BLaER1 treated with 17β-estradiol and CSF1 and Interleukin-3, amounts not matched to agents 10 nM and 100 nM (cell line): ENCODE data around the gene STIM2.
"Not testable (repeated sequence)": the region's sequence is repeated elsewhere in the genome, so short reads cannot be mapped to it uniquely, and the experiment has no call there.

Source experiments
- H3K27ac ChIP-seq, 11 experiments: shearing (Covaris generic); formaldehyde crosslinking; 2 replicates each; pipeline ENCODE4 v1.8.1; 2022
- H3K27me3 ChIP-seq, 11 experiments: shearing (Covaris generic); formaldehyde crosslinking; 2 replicates each; pipeline ENCODE4 v1.8.1; 2022
- H3K36me3 ChIP-seq, 11 experiments: shearing (Covaris generic); formaldehyde crosslinking; 2 replicates each; pipeline ENCODE4 v1.8.1; 2022
- H3K4me1 ChIP-seq, 10 experiments: shearing (Covaris generic); formaldehyde crosslinking; 2 replicates each; pipeline ENCODE4 v1.8.1; 2022
- H3K4me2 ChIP-seq, 11 experiments: shearing (Covaris generic); formaldehyde crosslinking; 2 replicates each; pipeline ENCODE4 v1.8.1; 2022
- H3K4me3 ChIP-seq, 10 experiments: shearing (Covaris generic); formaldehyde crosslinking; 2 replicates each; pipeline ENCODE4 v1.8.1; 2022
- H3K9ac ChIP-seq, 11 experiments: shearing (Covaris generic); formaldehyde crosslinking; 2 replicates each; pipeline ENCODE4 v1.8.1; 2022
- H3K9me3 ChIP-seq, 11 experiments: shearing (Covaris generic); formaldehyde crosslinking; replicated peaks in 1 of 11; 2 replicates each; pipeline ENCODE4 v1.8.1; 2022
- H4K20me1 ChIP-seq, 11 experiments: shearing (Covaris generic); formaldehyde crosslinking; 2 replicates each; pipeline ENCODE4 v1.8.1; 2022
- Cebpa-rat ChIP-seq, 11 experiments: shearing (Covaris generic); IDR thresholded peaks; 2 replicates each; pipeline ENCODE4 v1.8.1; 2022

STIM2 gene

DNA sequence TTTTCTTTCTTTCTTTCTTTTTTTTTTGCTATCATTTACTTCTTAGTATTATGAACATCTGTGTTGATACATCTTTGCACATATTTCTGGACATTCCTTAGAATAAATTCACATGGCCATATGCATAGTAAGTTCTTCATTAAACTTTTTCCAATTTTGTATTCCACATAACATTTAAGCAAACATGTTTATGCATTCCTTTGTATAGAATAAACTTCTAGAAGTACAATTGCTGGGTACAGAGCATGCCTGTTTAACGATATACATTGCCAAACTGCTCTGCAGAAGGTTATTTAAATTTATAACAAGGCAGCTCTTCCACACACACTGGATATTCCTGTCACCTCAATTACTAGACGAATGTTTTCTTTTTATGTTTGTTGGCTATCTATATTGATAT is 36.0 kb upstream of the STIM2 start:
- TF ChIP-seq Cebpa-rat (IDR thresholded peaks at IDR 0.05), result no peak
- peaks cover 45 to 84% (median 80%) of the 10 kb centered on the region in 10 experiments for H3K4me1 ChIP-seq
- peaks cover 24 to 52% (median 43%) of the 10 kb centered on the region in 11 experiments for H3K9me3 ChIP-seq
- peaks cover 0 to 17% (median 8%) of the 10 kb centered on the region in 11 experiments; a peak in 11 of 22 replicates for H3K36me3 ChIP-seq
- H3K27me3 ChIP-seq, result peaks cover 0 to 56% (median 0%) of the 10 kb centered on the region in 11 experiments; a peak in 4 of 22 replicates
- H4K20me1 ChIP-seq, result no peaks in the 10 kb centered on the region
- H3K27ac ChIP-seq, result peak overlapping the region in 7 of 11 experiments; percentile 94 to 98 (median 97); a peak in 13 of 22 replicates
- H3K9ac ChIP-seq, result peak overlapping the region in 2 of 11 experiments; percentile 79 to 84; a peak in 2 of 22 replicates
- no peak overlapping the region for H3K4me3 ChIP-seq
- H3K4me2 ChIP-seq, result peak overlapping the region in 8 of 11 experiments; percentile 70 to 79 (median 74); a peak in 13 of 22 replicates

DNA sequence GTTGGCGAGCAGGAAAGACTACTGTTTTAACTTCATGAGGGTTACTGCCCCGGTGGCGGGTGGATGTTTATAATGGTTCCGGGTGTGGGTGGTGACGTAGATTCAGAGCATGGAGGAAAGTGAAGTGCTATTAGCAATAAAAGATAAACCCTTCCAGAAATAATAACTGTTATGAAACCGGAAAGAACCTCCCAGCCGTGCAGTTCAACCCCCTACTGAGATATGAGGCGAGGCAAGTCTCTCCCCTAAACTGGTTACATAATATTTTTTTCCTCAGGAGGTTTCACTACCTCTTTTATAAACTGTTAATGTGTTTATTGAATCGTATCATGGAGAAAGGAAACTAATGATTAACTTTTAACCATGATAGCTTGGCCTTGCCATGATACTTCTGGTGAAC is 33.9 kb upstream of the STIM2 start:
- Histone ChIP-seq H3K4me1 (peaks cover 38 to 96% (median 89%) of the 10 kb centered on the region in 10 experiments), H3K4me3 (peak overlapping the region in 1 of 10 experiments; percentile 10; a peak in 4 of 20 replicates), H3K36me3 (peaks cover 0 to 14% (median 8%) of the 10 kb centered on the region in 11 experiments; a peak in 11 of 22 replicates), H4K20me1 (no peaks in the 10 kb centered on the region), H3K27ac (peak overlapping the region in 10 of 11 experiments; percentile 61 to 98 (median 96); a peak in 20 of 22 replicates), H3K27me3 (peaks cover 0 to 48% (median 0%) of the 10 kb centered on the region in 11 experiments; a peak in 4 of 22 replicates), H3K4me2 (peak overlapping the region; percentile 62 to 79 (median 74)), H3K9me3 (peaks cover 14 to 39% (median 33%) of the 10 kb centered on the region in 11 experiments), H3K9ac (peak overlapping the region in 9 of 11 experiments; percentile 63 to 85 (median 79); a peak in 18 of 22 replicates)
- TF ChIP-seq Cebpa-rat (IDR thresholded peaks at IDR 0.05), result peak in 9 of 11 experiments; percentile 74 to 96 (median 90); a peak in 18 of 22 replicates

DNA sequence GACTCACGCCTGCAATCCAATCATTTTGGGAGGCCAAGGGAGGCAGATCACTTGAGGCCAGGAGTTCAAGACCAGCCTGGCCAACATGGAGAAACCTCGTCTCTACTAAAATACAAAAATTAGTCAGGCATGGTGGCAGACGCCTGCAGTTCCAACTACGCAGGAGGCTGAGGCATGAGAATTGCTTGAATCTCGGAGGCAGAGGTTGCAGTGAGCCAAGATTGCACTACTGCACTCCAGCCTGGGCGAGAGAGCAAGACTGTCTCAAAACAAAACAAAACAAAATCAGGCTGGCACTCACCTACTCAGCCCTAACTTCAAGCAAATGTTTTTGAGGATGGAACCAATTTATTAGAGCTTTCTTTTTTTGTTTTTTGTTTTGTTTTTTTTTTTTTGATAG is 33.3 kb upstream of the STIM2 start:
- Histone ChIP-seq H3K4me2 (peak overlapping the region; percentile 62 to 76 (median 71)), H3K27me3 (peaks cover 0 to 47% (median 0%) of the 10 kb centered on the region in 11 experiments; a peak in 4 of 22 replicates), H3K27ac (peak overlapping the region in 10 of 11 experiments; percentile 61 to 98 (median 96); a peak in 20 of 22 replicates), H3K36me3 (peaks cover 0 to 14% (median 8%) of the 10 kb centered on the region in 11 experiments; a peak in 11 of 22 replicates), H3K9ac (peak overlapping the region in 9 of 11 experiments; percentile 59 to 85 (median 79); a peak in 18 of 22 replicates), H3K4me1 (peaks cover 36 to 96% (median 89%) of the 10 kb centered on the region in 10 experiments), H3K9me3 (peaks cover 14 to 45% (median 35%) of the 10 kb centered on the region in 11 experiments)
- H4K20me1 ChIP-seq, H3K4me3 ChIP-seq: not testable (repeated sequence)

DNA sequence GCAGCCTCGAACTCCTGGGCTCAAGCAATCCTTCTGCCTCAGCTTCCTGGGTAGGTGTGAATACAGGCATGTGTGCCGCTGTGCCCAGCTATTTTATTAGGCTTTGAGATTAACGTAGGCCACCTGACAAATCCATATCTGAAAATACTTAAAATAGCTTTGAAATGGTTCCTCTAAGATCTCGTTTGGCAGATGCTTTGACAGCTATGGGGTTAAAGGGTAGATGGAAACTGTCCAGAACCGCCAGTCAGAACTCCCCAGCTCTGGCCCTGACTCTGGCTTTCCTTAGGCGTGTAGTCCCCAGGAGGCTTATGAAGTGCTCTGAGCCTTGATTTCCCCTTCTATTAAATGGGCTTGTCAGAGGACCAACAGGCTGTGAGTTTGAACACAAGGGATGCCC is 32.8 kb upstream of the STIM2 start:
- peaks cover 32 to 96% (median 88%) of the 10 kb centered on the region in 10 experiments for H3K4me1 ChIP-seq
- peaks cover 13 to 48% (median 33%) of the 10 kb centered on the region in 11 experiments for H3K9me3 ChIP-seq
- H3K4me2 ChIP-seq, result peak overlapping the region in 10 of 11 experiments; percentile 62 to 76 (median 70); a peak in 20 of 22 replicates
- peaks cover 0 to 47% (median 0%) of the 10 kb centered on the region in 11 experiments; a peak in 4 of 22 replicates for H3K27me3 ChIP-seq
- H3K36me3 ChIP-seq, result peaks cover 0 to 14% (median 8%) of the 10 kb centered on the region in 11 experiments; a peak in 11 of 22 replicates
- H4K20me1 ChIP-seq, result no peaks in the 10 kb centered on the region
- peak overlapping the region in 9 of 11 experiments; percentile 80 to 98 (median 96); a peak in 18 of 22 replicates for H3K27ac ChIP-seq
- no peak for TF ChIP-seq Cebpa-rat (IDR thresholded peaks at IDR 0.05)
- no peak overlapping the region for H3K4me3 ChIP-seq
- H3K9ac ChIP-seq, result peak overlapping the region in 9 of 11 experiments; percentile 59 to 85 (median 79); a peak in 18 of 22 replicates

DNA sequence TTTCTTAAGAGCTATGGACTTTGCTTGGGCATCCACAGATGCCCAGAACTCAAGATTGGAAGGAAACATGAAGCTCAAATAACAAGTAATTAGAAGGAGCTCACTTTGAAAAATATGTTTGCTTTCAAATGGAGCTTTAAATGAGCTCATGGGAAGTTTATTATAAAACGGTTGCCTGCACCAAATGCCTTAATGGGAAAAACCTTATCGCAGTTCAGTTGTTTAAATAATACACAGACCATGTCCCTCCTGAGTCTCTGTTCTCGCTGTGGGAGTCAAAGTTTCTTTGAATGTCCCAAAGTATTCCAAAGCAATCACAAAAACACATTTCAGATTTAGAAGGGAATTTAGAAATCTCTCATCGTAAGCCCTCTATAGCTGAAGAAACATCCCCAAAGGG is 31.6 kb upstream of the STIM2 start:
- peaks cover 0 to 2% (median 0%) of the 10 kb centered on the region in 11 experiments; a peak in 5 of 22 replicates for H3K36me3 ChIP-seq
- H3K4me1 ChIP-seq, result peaks cover 28 to 90% (median 77%) of the 10 kb centered on the region in 10 experiments
- peak overlapping the region in 8 of 11 experiments; percentile 89 to 98 (median 96); a peak in 17 of 22 replicates for H3K27ac ChIP-seq
- peaks cover 11 to 46% (median 33%) of the 10 kb centered on the region in 11 experiments for H3K9me3 ChIP-seq
- peak overlapping the region in 3 of 11 experiments; percentile 0 to 85 (median 4); a peak in 3 of 22 replicates for H3K9ac ChIP-seq
- H3K4me2 ChIP-seq, result peak overlapping the region in 9 of 11 experiments; percentile 11 to 76 (median 70); a peak in 13 of 22 replicates
- no peak for TF ChIP-seq Cebpa-rat (IDR thresholded peaks at IDR 0.05)
- no peaks in the 10 kb centered on the region for H4K20me1 ChIP-seq
- no peak overlapping the region; a peak in 1 of 20 replicates for H3K4me3 ChIP-seq
- H3K27me3 ChIP-seq, result peaks cover 0 to 38% (median 0%) of the 10 kb centered on the region in 11 experiments; a peak in 4 of 22 replicates

DNA sequence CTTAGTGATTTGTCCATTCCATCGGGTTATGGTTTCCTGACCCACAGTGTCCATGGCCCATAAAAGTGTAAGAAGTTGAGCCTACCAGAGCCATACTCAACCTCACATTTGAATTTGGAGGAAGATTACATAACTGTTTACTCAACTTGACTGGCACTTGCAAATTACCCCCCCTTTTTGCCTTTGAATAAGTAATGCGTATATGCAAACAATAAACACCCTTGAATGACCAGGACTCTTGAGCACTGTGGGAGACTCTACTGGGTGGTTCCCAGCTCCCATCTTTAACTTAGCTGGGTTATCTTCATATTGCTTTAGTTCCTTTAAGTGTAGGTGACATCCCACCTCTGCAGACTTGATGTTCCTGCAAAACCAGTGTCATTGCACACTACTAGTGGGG is 30.6 kb upstream of the STIM2 start:
- Histone ChIP-seq H3K9me3 (peaks cover 19 to 49% (median 35%) of the 10 kb centered on the region in 11 experiments), H3K4me1 (peaks cover 28 to 81% (median 69%) of the 10 kb centered on the region in 10 experiments), H3K36me3 (peaks cover 0 to 9% (median 0%) of the 10 kb centered on the region in 11 experiments; a peak in 1 of 22 replicates), H4K20me1 (no peaks in the 10 kb centered on the region), H3K27ac (peak overlapping the region in 7 of 11 experiments; percentile 94 to 98 (median 97); a peak in 12 of 22 replicates), H3K27me3 (peaks cover 0 to 35% (median 0%) of the 10 kb centered on the region in 11 experiments; a peak in 3 of 22 replicates), H3K9ac (no peak overlapping the region), H3K4me2 (peak overlapping the region in 8 of 11 experiments; percentile 11 to 76 (median 65); a peak in 12 of 22 replicates), H3K4me3 (no peak overlapping the region)
- TF ChIP-seq Cebpa-rat (IDR thresholded peaks at IDR 0.05), result no peak

DNA sequence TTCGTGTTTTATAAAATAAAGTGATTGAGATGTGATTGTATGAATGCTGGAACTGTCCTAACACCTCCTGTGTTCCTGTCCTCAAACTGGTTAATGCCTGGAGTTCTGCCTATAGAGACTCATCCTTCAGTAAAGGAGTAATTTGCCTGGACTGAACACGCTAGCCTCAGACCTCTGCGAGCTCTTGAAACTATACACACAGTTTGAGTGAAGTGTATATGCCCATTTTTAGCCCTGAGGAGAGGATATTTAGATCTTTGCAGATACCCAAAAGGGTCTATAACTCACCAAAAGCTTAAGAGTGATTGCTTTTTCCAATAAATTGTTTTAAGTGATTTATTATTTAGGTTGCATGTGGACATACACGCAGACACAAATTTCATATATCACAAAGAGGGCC is 29.9 kb upstream of the STIM2 start:
- peaks cover 26 to 53% (median 41%) of the 10 kb centered on the region in 11 experiments for H3K9me3 ChIP-seq
- no peak for TF ChIP-seq Cebpa-rat (IDR thresholded peaks at IDR 0.05)
- H3K4me2 ChIP-seq, result peak overlapping the region in 6 of 11 experiments; percentile 6 to 76 (median 52); a peak in 6 of 22 replicates
- H4K20me1 ChIP-seq, result no peaks in the 10 kb centered on the region
- peaks cover 28 to 78% (median 63%) of the 10 kb centered on the region in 10 experiments for H3K4me1 ChIP-seq
- peaks cover 0 to 35% (median 0%) of the 10 kb centered on the region in 11 experiments; a peak in 3 of 22 replicates for H3K27me3 ChIP-seq
- no peak overlapping the region for H3K4me3 ChIP-seq
- H3K36me3 ChIP-seq, result peaks cover 0 to 10% (median 0%) of the 10 kb centered on the region in 11 experiments; a peak in 1 of 22 replicates
- H3K9ac ChIP-seq, result no peak overlapping the region
- H3K27ac ChIP-seq, result peak overlapping the region in 6 of 11 experiments; percentile 10 to 98 (median 98); a peak in 10 of 22 replicates

DNA sequence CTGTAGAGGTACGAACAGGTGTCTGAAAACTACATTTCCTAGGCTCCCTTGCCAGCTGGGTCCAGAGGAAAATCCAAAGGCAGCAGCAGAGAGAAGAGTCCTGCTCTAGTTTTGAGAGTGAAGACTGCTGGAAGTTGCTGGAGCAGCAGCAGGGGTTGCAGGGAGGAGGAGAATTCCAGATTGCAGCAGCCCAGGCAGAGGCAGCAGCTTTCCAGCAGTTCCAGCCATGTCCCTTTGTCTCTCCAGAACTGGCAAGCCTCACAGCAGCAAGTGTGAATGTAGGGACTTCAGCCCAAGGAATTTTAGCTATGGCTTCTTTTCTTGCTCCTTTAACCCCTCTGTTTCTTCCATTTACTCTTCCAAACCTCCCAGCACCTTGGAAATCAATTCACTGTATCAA is 24.1 kb upstream of the STIM2 start:
- Histone ChIP-seq H3K36me3 (peaks cover 0 to 10% (median 0%) of the 10 kb centered on the region in 11 experiments; a peak in 1 of 22 replicates), H3K4me2 (no peak overlapping the region), H3K4me1 (peaks cover 11 to 61% (median 35%) of the 10 kb centered on the region in 10 experiments), H3K4me3 (no peak overlapping the region), H3K9ac (no peak overlapping the region), H3K27me3 (no peaks in the 10 kb centered on the region), H3K27ac (peak overlapping the region in 3 of 11 experiments; percentile 3 to 23 (median 10); a peak in 4 of 22 replicates), H4K20me1 (no peaks in the 10 kb centered on the region), H3K9me3 (peaks cover 52 to 96% (median 75%) of the 10 kb centered on the region in 11 experiments)
- no peak for TF ChIP-seq Cebpa-rat (IDR thresholded peaks at IDR 0.05)
